Midbrain (tissue), 1 donor: Measurements from ENCODE around the gene GPNMB.
A peak's percentile ranks its signal among the peaks of the same experiment; 100 is the strongest.

ENCODE experiments used
- DNase-seq: peaks from one replicate; lab custom pipeline; 2025; lab: John Stamatoyannopoulos, UW

Gene GPNMB

GRCh38 chr7:23272275-23272674 lies 25.7 kb downstream of the GPNMB start:
- no peak for DNase-seq

GRCh38 chr7:23273141-23273599 lies 26.6 kb downstream of the GPNMB start:
- peak; percentile 29 for DNase-seq

GRCh38 chr7:23275912-23276311 lies 29.3 kb downstream of the GPNMB start:
- DNase-seq = no peak

GRCh38 chr7:23276376-23276775 lies 29.8 kb downstream of the GPNMB start:
- DNase-seq = no peak

GRCh38 chr7:23276947-23277346 lies 30.4 kb downstream of the GPNMB start:
- no peak for DNase-seq

GRCh38 chr7:23277359-23277989 lies 30.9 kb downstream of the GPNMB start:
- DNase-seq = peak; percentile 36

GRCh38 chr7:23279819-23280525 lies 33.4 kb downstream of the GPNMB start:
- DNase-seq = no peak

- DNase-seq = no peak
These were observed 36.5 kb downstream of the GPNMB start for GRCh38 chr7:23283086-23283485.

- DNase-seq = no peak
These were observed 38.3 kb downstream of the GPNMB start for GRCh38 chr7:23284871-23285270.

GRCh38 chr7:23285657-23286646 lies 39.4 kb downstream of the GPNMB start:
- no peak for DNase-seq

- no peak for DNase-seq
These were observed 41.0 kb downstream of the GPNMB start for GRCh38 chr7:23287612-23288011.

GRCh38 chr7:23290993-23291392 lies 44.4 kb downstream of the GPNMB start:
- DNase-seq = no peak

- DNase-seq = no peak
These were observed 45.5 kb downstream of the GPNMB start for GRCh38 chr7:23291957-23292560.

GRCh38 chr7:23292623-23293022 lies 46.0 kb downstream of the GPNMB start:
- no peak for DNase-seq

GRCh38 chr7:23293500-23294073 lies 47.0 kb downstream of the GPNMB start:
- no peak for DNase-seq

- DNase-seq = no peak
These were observed 48.2 kb downstream of the GPNMB start for GRCh38 chr7:23294549-23295400.

GRCh38 chr7:23295401-23295697 lies 48.8 kb downstream of the GPNMB start:
- DNase-seq = no peak

GRCh38 chr7:23298141-23298881 lies 51.7 kb downstream of the GPNMB start:
- DNase-seq = no peak

- DNase-seq = peak; percentile 98
These were observed 52.6 kb downstream of the GPNMB start, which contains the start of gene MALSU1 for GRCh38 chr7:23298885-23299769. TSS of gene MALSU1 (plus strand) at chr7:23299339. CDS start at chr7:23299353, 14 bp downstream.
